G401.6 (cell line): ENCODE results near the gene KDM4B.

Experiments
- FAIRE-seq: peaks from 2 replicates; lab custom pipeline; 2012; peaks lifted over from hg19 to GRCh38; lab: Jason Lieb, UNC

Gene KDM4B

DNA sequence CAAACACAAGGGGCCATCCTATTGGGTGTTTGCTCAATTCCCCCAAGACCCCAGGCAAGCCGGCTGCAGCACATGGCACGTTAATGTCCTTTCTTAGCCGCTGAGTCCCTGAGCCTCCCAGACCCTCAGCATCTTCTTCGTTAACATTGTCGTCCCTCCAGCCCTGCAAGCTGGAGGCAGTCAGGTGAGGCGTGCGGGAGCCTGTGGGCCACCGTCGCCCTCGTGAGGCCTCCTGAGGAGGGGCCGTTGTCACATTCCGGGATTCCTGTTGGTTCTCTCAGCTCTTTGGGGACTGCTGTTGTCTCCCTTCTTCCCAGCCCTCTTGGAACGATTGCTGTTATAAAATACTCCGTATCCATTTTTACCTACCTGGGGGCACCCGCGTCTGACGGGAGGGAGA, 140.6 kb downstream of the KDM4B start:
- no peak for FAIRE-seq

GRCh38 chr19:5110546-5110945, 141.6 kb downstream of the KDM4B start:
- FAIRE-seq, result no peak

DNA sequence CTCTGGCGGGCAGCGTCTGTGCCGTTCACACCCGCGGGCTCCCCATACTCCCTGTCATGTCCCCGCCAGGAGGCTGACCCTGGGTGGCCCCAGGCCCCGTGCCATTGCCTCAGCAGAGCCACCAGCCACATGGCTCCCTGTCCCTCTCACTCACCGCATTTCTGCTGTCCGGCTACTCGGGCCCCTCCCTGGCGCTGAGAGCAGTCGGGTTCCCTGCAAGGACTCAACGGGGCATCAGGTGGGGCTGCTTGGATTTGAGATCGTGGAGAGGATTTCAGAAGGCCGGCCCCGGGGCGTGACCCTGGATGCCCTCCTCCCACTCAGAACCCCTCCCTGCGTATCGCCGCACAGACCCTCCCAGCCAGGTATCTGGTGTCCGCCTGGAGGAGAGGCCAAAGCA, 142.1 kb downstream of the KDM4B start:
- FAIRE-seq, result no peak

GRCh38 chr19:5112175-5112574, 143.3 kb downstream of the KDM4B start:
- no peak for FAIRE-seq

- no peak for FAIRE-seq
Observed at GRCh38 chr19:5112681-5113575, 144.0 kb downstream of the KDM4B start.

GRCh38 chr19:5113633-5114586, 145.0 kb downstream of the KDM4B start:
- no peak for FAIRE-seq

- FAIRE-seq, result no peak
Observed at GRCh38 chr19:5114727-5115126, 145.8 kb downstream of the KDM4B start.

DNA sequence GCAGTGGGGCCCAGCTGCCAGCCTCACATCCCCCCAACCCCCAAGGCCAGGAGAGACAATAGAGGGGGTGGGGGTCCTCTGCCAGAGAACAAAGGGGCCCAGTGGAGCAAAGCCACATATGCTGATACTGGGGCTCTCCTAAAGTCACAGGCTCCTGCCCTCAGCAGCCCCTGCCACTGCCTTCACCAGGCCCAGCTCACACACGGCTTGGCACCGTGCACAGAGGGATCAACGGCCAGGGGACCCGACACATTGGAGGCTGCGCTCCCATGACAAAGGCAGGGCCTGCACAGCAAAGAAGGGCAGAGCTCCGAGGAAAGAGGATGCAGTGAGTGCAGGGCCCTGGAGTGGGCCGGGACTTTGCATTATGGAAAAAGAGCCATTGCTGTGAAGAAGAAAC, 146.4 kb downstream of the KDM4B start:
- FAIRE-seq, result no peak

- FAIRE-seq, result no peak
Observed at GRCh38 chr19:5115771-5116202, 146.9 kb downstream of the KDM4B start.

DNA sequence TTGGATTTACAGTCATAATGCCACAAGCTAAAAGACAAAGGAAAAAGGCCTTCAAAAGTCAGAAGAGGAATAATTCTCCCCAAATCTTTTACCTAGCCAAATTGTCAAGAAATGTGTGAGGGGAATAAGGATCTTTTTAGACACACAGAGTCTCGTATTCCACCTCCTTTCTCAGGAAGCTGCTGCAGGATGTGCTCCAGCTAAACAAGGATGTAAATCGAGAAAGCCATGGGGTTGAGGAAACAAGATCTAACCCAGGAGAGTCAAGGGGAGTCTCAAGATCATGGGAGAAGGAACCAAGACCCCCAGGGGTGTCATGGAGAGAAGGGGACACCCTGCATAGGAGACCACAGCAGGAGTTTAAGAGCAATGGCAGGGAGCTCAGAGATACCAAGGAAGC, 147.4 kb downstream of the KDM4B start:
- no peak for FAIRE-seq

DNA sequence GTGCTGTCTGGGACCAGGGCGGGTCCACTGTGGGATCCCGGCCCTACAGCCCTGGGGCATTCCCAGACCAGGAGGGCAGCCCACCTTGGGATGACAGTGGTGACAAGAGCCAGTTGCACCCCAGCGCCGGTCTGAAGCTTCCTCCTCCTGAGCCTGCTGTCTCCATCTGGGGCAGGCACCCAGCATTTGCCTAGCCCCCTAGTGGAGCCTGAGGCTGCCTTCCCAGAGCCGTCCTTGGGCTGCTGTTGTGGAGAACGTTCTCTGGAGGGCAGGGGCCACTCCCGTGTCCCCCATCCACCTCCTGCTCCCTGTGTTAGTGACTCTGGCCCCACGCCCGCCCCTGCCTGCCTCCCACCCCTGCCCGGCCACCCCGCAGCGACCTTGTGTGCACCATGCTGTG, 148.5 kb downstream of the KDM4B start:
- no peak for FAIRE-seq

DNA sequence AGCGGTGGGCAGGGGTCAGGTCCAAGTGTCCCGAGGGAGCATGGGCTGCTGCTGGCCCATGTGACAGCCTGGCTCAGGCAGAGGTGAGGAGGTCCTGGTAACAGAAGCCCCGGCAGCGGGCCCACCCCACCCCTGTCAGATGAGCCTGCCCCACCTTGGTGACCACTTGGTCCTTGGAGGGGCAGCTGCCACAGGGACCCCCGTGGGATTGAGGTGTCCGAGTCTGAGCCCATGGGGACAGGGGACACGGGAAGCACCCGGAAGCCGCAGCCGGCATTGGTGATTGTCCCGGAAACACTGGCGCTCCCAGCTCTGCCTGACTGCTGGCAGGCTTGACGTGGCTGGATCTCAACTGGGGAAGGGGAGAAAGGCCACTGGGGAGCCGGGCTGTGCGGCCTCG, 149.1 kb downstream of the KDM4B start:
- FAIRE-seq, result no peak

GRCh38 chr19:5119297-5119998, 150.5 kb downstream of the KDM4B start:
- FAIRE-seq, result no peak

DNA sequence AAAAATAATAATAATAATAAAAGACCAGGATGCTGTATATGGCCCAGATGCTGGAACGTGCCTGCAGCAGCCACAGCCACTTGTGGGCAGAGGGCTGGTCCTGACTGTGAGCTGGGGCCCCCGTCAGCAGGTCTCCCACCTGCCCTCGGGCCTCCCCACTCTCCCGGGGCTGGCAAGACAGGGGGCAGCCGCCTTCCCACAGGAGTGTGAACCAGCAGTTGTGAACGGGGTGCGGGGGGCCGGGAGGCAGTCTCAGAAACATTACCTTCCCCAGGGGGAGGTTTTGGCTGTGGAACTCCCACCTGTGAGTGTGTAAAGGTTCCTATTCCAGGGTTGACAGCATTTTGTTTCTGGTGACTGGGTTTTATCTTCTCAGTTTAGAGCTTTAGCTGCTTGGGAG, 151.4 kb downstream of the KDM4B start:
- no peak for FAIRE-seq

DNA sequence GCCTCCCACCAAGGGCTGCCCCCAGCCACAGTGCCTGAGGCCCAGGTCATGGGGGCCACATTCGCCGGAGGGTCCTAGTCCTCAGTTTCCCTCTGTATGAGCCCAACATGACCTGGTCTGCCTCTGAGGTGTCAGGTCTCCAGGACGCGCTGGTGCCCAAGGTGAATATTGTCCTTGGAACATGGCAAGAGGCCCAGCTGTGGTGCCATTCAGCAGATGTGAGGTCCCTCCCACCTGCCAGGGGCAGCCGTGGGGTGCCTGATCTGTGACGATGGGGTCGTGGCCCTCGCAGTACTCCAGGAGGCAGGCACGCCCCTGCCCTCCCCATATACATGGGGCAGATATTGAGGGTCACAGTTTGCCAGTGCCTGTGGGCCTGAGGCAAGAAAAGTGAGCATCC, 151.9 kb downstream of the KDM4B start:
- FAIRE-seq, result no peak

DNA sequence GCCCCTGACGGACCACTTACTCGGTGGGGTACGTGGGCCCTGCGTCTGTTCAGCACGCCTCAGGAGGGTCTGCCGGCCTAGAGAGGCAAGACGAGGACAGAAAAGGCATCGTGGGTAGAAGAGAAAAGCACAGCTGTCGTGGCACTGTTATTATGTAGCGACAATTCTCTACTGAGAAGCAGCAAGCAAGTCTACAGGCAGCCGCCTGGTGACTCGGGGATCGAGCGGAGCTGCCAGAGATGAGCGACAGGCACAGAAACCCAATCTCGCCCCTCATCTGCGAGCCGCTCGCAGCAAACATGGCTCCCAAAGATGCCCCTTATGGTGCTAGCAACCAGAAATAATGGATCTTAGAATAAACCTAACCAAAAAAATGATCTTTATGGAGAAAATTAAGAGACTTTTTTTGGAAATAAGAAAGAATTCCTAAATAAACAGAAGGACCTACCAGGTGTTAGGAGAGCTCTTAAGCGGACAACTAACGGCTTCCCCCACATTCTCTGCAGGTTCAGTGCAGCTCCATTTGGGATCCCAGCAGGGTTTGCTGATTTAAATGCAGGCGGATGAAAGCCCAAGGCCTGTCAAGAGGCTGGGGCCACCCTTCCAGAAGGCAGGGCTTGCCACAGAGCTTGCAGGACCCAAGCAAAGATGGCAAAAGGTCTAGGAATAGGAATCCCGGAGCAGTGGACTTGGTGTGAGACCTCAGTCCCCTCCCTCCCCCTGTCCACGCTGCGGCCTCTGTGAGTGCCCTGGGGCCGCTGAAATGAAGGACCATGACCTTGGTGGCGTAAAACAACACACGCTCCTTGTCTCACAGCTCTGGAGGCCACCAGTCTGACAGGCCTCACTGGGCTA, 152.6 kb downstream of the KDM4B start:
- no peak for FAIRE-seq

GRCh38 chr19:5122121-5122400, 153.1 kb downstream of the KDM4B start:
- no peak for FAIRE-seq

- FAIRE-seq, result no peak
Observed at GRCh38 chr19:5122671-5123409, 153.9 kb downstream of the KDM4B start.

DNA sequence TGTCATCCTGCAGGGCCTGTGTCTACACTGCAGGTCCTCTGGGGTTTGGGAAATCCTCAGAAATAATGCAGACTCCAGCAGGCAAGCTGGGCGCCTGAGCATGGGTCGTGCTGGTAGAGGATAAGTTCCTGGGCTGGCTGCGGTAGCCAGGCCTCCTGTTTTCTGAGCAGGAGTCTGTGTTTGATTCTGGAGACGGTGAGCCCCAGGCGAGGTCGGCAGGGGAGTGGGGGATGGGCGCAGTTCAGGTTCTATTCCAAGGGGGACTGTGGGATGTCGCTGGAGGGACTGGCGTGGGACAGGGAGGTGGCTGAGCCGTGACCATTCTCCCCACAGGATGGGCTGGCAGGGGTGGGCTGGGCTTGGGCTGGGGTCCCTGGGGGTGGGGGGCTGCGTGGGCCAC, 154.7 kb downstream of the KDM4B start:
- no peak for FAIRE-seq

- FAIRE-seq, result no peak
Observed at GRCh38 chr19:5124111-5124855, 155.4 kb downstream of the KDM4B start.
